GM12801 (cell line): ENCODE results near the gene ANKRD11.

Experiments
- TF ChIP-seq, protein P1 (sequence below): IDR thresholded peaks from one replicate; pipeline ENCODE4 v1.5.1; 2011; ENCODE audit warnings: control low read depth; ENCODE audit not compliant: insufficient read length; ENCODE audit errors: extremely low read depth

Gene ANKRD11

DNA sequence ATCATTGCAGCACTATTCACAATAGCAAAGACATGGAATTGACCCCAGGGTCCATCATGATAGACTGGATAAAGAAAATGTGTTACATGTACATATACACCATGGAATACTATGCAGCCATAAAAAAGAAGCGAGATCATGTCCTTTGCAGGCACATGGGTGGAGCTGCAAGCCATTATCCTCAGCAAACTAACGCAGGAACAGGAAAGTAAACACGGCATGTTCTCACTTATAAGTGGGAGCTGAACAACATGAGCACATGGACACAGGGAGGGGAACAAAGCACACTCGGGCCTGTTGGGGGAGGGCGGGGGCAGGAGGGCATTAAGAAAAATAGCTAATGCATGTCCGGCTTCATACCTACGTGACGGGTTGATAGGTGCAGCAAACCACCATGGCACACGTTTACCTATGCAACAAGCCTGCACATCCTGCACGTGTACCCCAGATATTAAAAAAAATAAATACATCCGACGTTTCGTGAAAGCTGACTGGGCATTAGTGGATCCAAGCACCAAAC, 243.9 kb downstream of the ANKRD11 start:
- TF ChIP-seq, protein P1, sequence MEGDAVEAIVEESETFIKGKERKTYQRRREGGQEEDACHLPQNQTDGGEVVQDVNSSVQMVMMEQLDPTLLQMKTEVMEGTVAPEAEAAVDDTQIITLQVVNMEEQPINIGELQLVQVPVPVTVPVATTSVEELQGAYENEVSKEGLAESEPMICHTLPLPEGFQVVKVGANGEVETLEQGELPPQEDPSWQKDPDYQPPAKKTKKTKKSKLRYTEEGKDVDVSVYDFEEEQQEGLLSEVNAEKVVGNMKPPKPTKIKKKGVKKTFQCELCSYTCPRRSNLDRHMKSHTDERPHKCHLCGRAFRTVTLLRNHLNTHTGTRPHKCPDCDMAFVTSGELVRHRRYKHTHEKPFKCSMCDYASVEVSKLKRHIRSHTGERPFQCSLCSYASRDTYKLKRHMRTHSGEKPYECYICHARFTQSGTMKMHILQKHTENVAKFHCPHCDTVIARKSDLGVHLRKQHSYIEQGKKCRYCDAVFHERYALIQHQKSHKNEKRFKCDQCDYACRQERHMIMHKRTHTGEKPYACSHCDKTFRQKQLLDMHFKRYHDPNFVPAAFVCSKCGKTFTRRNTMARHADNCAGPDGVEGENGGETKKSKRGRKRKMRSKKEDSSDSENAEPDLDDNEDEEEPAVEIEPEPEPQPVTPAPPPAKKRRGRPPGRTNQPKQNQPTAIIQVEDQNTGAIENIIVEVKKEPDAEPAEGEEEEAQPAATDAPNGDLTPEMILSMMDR = no peak

DNA sequence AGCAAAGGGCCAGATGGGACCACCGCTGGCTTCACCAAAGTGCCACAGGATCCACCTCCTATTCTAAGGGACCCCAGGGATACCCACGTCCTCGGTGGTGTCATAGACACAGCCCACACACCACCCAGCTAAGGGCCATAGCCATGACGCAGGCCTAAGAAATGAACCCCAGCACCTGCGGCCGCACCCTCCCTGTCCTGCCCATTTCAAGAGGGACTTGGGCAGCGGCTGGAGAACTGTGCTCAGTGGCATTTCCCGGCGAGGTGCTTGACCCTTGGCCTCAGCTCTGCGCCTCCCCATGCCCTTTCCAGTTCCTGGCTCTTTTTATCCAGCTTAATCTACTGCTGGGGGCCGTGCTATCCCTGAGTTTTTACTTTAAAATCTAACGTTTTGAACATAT, 245.6 kb downstream of the ANKRD11 start:
- TF ChIP-seq, protein P1 = no peak

GRCh38 chr16:89243664-89244063, 246.7 kb downstream of the ANKRD11 start:
- TF ChIP-seq, protein P1 = no peak

DNA sequence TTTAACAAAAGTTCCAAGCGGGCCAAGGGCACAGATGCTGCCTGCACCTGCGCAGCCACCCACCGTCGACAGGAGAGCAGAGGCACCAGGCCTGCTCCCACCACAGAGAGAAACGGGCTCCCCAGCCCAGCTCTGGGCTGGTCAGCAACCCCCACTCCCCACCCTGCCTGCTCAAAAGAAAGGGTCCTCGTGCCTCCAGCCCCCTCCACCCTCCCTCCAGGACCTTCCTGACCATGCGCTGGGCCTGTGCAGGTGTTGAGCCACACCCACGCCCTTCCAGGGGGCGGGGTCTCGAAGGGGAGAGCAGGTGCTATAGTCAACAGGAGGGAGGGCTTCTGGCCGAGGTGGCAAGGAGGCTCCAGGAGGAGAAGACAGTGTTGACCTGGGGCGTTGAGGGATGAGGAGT, 247.6 kb downstream of the ANKRD11 start:
- TF ChIP-seq, protein P1 = no peak

- TF ChIP-seq, protein P1 = no peak
Measured at GRCh38 chr16:89241187-89242007, 249.0 kb downstream of the ANKRD11 start.

DNA sequence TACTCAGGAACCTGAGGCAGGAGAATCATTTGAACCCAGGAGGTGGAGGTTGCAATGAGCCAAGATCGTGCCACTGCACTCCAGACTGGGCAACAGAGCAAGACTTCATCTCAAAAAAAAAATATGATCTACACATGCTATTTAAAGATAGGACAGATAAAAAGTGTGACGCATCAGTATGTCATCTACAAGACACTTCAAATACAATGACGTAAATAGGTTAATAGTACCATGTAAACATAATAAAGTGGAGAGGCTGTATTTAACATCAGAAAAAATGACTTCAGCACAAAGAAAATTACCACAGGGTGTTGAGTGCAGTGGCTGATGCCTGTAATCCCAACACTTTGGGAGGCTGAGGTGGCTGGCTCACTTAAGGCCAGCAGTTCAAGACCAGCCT, 252.6 kb downstream of the ANKRD11 start:
- TF ChIP-seq, protein P1 = no peak

DNA sequence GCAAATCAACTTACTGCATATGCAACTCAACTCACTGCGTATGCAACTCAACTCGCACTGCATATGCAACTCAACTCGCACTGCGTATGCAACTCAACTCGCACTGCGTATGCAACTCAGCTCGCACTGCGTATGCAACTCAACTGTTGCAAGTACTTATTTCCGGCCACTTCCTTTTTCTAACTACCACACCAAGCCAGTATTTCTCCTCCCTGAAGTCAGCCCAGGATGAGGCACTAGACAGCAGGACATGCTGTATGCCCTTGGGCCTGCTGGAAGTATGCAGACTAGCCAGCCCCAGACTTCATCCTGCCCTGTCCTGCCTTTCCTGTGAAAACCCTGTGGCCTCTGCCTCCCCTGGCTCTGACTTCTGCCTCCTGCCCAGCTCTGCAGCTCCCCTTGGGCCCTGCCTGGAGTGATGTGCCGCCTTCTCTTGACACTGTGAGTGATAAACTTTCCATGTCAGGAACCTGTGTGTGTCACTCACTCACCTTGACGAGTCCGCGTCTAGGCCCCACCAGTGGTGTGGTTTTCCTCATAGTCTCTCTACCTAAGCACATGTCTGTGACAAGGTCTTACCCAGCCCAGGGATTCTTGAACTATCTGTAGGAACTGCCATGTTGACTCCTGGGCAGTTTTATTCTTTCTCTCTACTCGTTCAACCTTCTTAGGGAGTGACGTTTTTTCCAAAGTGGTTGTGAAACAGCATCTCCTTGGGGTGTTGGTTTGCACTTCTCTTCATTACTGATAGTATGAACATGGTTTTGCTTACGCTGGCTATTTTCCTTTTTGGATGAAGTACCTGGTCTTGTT, 256.5 kb downstream of the ANKRD11 start:
- TF ChIP-seq, protein P1 = no peak
